WI38 (cell line): ENCODE measurements around the gene SEMA6A.

Experiments
- H3K4me3 ChIP-seq: 2 replicates; pipeline ENCODE4 v1.5.1; 2011; ENCODE audit warnings: low read depth, mild to moderate bottlenecking, control low read depth, low read length
- TF ChIP-seq, protein P1 (sequence below): IDR thresholded peaks from 2 replicates; pipeline ENCODE4 v1.5.1; 2012; ENCODE audit warnings: low read depth, mild to moderate bottlenecking, control low read depth, low read length

Gene SEMA6A

DNA sequence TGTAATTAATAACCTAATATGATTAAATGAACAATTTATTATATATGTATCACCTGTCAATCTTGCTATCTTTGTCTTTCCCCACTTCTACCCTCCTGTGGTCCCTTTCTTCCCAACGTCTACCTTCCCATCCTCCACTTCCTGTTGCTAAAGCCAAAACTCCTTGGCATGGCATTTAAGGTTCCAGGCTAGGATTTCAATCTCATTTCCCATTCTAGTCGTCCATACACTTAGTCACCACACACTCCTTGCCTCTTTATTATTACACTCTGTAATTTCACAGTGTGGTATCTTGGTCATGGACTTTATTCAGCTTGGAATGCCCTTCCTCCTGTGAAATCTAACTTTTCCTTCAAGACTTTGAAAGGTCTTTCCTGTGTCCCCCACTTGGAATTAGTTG lies 115.3 kb downstream of the SEMA6A start:
- no peak overlapping the region for H3K4me3 ChIP-seq
- TF ChIP-seq, protein P1, sequence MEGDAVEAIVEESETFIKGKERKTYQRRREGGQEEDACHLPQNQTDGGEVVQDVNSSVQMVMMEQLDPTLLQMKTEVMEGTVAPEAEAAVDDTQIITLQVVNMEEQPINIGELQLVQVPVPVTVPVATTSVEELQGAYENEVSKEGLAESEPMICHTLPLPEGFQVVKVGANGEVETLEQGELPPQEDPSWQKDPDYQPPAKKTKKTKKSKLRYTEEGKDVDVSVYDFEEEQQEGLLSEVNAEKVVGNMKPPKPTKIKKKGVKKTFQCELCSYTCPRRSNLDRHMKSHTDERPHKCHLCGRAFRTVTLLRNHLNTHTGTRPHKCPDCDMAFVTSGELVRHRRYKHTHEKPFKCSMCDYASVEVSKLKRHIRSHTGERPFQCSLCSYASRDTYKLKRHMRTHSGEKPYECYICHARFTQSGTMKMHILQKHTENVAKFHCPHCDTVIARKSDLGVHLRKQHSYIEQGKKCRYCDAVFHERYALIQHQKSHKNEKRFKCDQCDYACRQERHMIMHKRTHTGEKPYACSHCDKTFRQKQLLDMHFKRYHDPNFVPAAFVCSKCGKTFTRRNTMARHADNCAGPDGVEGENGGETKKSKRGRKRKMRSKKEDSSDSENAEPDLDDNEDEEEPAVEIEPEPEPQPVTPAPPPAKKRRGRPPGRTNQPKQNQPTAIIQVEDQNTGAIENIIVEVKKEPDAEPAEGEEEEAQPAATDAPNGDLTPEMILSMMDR: no peak

DNA sequence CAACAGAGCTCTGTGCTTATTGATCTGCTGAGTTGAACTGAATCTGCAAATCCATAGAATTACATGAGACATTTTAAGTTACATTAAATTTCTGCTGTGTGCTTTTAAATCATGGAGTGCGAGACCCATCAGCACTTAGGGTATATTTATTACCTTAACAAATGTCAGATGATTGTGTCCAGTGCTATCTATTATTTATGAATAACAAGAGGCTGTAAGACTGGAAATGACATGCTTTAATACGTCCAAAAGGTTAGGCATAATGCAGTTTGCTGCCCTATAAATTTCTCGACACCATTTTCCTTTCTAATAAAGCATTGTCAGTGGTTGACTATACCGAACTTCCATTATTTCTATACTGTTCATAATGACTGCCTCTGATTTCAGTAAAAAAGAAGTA lies 117.6 kb downstream of the SEMA6A start:
- TF ChIP-seq, protein P1: no peak
- H3K4me3 ChIP-seq: no peak overlapping the region

DNA sequence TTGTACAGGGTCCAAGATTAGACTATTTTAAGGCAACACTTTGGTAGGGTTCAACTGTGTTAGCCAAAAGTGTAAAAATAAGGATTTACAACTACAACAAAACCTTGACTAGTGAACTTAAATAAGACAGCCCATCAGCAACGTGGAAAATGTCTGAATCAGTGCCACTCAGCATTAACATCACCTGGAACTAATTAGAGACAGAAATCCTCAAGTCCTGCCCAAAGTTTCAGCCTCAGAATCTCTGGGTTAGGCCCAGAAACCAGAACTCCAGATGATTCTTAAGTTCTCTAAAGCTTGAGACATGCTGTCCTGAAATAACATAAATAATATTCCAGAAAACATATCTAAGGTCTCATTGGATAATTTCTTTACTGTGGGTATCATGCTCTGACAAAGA lies 118.6 kb downstream of the SEMA6A start:
- H3K4me3 ChIP-seq: no peak overlapping the region
- TF ChIP-seq, protein P1: no peak

DNA sequence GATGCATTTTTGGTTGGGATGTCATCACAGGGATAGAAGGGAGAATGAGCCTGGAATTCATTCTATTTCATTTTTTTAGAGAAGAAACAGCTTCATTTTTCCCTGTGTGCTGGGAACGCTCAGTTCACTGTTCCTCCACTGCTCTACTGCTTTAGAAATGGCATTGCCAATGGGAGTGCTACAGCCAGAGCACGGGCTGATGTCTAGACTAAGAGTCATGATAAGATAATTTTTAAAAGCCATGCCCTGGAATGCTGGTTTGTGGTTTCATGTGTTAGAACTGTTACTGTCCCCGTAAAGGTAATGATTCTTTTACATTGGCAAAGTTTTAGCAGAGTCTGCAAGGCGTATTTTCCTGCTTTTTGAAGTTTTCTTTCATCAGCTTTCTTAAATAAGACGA lies 119.6 kb downstream of the SEMA6A start:
- H3K4me3 ChIP-seq: peak overlapping the region; percentile 32; the same call in 1 of the 2 replicates

DNA sequence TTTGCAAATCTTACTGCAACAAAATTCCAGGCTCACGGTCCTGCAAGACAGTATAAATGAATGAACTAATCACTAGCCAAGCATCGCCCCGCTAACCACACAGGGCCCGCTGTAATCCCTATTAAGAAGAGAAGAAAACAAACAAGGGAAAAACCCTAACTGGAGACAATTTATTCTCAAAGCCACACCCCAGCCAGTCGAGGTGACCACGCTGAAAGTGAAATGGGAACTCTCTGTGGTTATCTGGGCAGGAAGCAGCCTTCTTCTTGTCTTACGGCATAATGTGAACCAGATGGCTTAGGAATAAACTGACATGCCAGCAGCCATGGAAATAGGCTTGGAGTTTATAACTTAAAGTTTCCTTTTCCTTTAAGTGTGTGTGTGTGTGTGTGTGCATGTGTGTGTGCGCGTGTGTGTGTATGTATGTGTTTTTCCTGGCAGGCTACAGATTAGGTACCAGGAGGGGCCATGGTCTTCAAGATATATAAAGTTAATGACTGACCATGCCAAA lies 120.2 kb downstream of the SEMA6A start:
- peak overlapping the region; percentile 32 for H3K4me3 ChIP-seq
- TF ChIP-seq, protein P1: no peak

More for the DNA sequence above, 119.6 kb downstream of the SEMA6A start:
- TF ChIP-seq, protein P1: no peak

DNA sequence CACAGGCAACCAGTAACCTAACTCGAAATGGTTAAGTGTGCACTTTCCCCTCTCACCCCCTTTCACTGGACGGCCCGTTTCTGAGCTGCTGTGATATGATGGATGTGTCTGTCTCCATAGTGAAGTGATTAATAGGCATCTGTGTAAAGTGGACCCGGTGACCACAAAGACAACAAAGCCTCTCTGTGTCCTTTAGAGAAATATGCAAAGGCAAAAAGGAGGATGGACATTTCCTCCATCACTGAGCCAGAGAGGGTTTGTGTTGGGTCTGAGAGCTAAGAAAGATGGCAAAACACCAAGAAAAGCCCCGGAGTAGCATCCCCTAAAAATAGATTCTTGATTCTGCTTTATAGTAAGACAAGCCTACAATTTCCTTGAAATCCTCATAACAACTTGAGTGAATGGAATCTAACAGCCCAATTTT lies 120.6 kb downstream of the SEMA6A start:
- TF ChIP-seq, protein P1: no peak
- peak overlapping the region; percentile 32; the same call in 1 of the 2 replicates for H3K4me3 ChIP-seq

DNA sequence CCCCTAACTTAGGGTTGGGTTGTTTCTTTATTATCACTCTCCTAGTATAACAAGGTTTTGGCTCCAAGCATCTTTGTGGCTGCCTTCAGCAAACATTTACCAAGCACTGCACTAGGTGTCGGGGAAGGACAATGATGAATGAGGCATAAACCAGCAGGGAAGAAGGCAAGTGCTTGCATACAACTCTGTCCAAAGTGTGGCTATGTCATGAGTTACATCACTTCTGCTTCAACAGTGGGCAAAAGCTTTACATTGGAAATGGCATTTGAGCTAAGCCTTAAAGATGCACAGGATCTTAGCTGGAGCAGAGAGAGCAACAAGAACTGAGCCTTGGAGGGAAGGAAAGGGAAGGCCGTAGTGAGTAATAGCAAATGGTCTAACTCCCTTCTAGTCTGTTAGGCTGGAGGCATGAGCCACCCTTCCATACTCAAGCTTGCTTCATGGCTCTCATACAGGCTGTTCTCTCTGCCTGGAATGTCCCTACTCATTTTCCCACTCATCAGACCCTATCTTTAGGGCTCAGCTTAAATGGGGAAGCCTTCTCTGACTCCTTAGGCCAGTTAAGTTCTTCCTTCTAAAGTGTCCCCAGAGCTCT lies 121.8 kb downstream of the SEMA6A start:
- H3K4me3 ChIP-seq: no peak overlapping the region
- TF ChIP-seq, protein P1: no peak
